NB4 (cell line): Measurements from ENCODE around the gene SHISA8.

Experiments
- POLR2A ChIP-seq: IDR thresholded peaks from 2 replicates; pipeline ENCODE4 v1.6.1; 2011; ENCODE audit warnings: mild to moderate bottlenecking; ENCODE audit not compliant: insufficient read length; ENCODE audit errors: extremely low read depth
- TF ChIP-seq, protein P1 (sequence below): IDR thresholded peaks from one replicate; pipeline ENCODE4 v1.5.1; 2012; ENCODE audit warnings: low read depth, low read length

DNA sequence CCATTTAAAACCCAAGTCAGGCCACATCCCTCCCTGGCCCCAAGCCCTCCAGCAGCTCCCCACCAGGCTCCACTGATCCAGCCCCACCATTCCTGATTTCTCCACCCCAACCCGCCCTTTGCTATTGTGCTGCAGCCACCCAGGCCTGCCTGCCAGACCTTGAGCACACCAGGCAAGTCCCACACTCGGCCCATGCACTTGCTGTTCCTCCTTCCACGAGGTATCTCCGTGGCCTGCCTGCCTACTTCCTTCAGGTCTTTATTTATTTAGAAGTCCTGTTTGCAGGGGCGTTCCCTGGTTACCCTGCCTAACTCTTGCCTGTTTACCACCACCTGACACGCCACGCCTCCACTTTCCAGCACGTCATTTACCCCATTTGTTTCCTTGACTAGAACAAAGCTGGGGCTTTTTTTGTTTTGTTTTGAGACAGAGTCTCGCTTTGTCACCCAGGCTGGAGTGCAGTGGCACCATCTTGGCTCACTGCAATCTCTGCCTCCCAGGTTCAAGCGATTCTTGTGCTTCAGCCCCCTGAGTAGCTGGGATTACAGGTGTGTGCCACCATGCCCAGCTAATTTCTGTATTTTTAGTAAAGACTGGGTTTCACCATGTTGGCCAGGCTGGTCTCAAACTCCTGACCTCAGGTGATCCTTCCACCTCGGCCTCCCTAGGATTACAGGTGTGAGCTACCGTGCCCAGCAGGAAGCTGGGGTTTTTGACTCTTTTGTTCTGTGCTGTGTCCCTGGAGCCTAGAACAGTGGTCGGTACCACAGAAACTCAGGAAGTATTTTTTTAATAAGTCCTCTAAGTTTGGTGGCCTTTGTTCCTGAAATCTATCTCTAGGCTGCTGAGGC is 25.3 kb upstream of the SHISA8 start:
- TF ChIP-seq, protein P1, sequence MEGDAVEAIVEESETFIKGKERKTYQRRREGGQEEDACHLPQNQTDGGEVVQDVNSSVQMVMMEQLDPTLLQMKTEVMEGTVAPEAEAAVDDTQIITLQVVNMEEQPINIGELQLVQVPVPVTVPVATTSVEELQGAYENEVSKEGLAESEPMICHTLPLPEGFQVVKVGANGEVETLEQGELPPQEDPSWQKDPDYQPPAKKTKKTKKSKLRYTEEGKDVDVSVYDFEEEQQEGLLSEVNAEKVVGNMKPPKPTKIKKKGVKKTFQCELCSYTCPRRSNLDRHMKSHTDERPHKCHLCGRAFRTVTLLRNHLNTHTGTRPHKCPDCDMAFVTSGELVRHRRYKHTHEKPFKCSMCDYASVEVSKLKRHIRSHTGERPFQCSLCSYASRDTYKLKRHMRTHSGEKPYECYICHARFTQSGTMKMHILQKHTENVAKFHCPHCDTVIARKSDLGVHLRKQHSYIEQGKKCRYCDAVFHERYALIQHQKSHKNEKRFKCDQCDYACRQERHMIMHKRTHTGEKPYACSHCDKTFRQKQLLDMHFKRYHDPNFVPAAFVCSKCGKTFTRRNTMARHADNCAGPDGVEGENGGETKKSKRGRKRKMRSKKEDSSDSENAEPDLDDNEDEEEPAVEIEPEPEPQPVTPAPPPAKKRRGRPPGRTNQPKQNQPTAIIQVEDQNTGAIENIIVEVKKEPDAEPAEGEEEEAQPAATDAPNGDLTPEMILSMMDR = no peak
- no peak for TF ChIP-seq POLR2A
